Stimulated activated naive CD4-positive, alpha-beta T cell (primary cell): ENCODE results near the gene PLA2G4E.

Source experiments
- DNase-seq, 6 experiments: peaks; one replicate each; lab custom pipeline; 2025; lab: John Stamatoyannopoulos, UW

The PLA2G4E gene

GRCh38 chr15:42021593-42021992, 751 bp upstream of the PLA2G4E start:
- no peak for DNase-seq

GRCh38 chr15:42018306-42019224, 2.3 kb downstream of the PLA2G4E start:
- DNase-seq, result no peak

- no peak for DNase-seq
Measured at GRCh38 chr15:42016971-42017370, 3.9 kb downstream of the PLA2G4E start.

GRCh38 chr15:42014406-42014805, 6.4 kb downstream of the PLA2G4E start:
- DNase-seq, result no peak

- no peak for DNase-seq
Measured at GRCh38 chr15:42012928-42013482, 7.8 kb downstream of the PLA2G4E start.

GRCh38 chr15:42012241-42012640, 8.6 kb downstream of the PLA2G4E start:
- DNase-seq, result no peak

- no peak for DNase-seq
Measured at GRCh38 chr15:42011074-42011473, 9.8 kb downstream of the PLA2G4E start.

- no peak for DNase-seq
Measured at GRCh38 chr15:42010434-42010833, 10.4 kb downstream of the PLA2G4E start.

GRCh38 chr15:42009474-42009873, 11.4 kb downstream of the PLA2G4E start:
- no peak for DNase-seq

GRCh38 chr15:42009022-42009421, 11.8 kb downstream of the PLA2G4E start:
- DNase-seq, result no peak

- DNase-seq, result no peak
Measured at GRCh38 chr15:42007386-42007785, 13.5 kb downstream of the PLA2G4E start.

- no peak for DNase-seq
Measured at GRCh38 chr15:42002333-42002732, 18.5 kb downstream of the PLA2G4E start.

- no peak for DNase-seq
Measured at GRCh38 chr15:42001236-42001635, 19.6 kb downstream of the PLA2G4E start.

- no peak for DNase-seq
Measured at GRCh38 chr15:41999290-42000285, 21.3 kb downstream of the PLA2G4E start.

- no peak for DNase-seq
Measured at GRCh38 chr15:41997845-41998244, 23.0 kb downstream of the PLA2G4E start.

GRCh38 chr15:41996921-41997592, 23.8 kb downstream of the PLA2G4E start:
- no peak for DNase-seq

- DNase-seq, result no peak
Measured at GRCh38 chr15:41996376-41996775, 24.5 kb downstream of the PLA2G4E start.

GRCh38 chr15:41995476-41995855, 25.4 kb downstream of the PLA2G4E start:
- DNase-seq, result no peak

GRCh38 chr15:41994772-41995475, 25.9 kb downstream of the PLA2G4E start:
- DNase-seq, result no peak

- no peak for DNase-seq
Measured at GRCh38 chr15:41994171-41994650, 26.6 kb downstream of the PLA2G4E start.
